Progenitor cell of endocrine pancreas (in vitro differentiated cells): ENCODE results near the gene PTCD1. TPM values are rescaled to one million over a fixed set of nuclear protein-coding genes. Genes with fewer than 3 reads are reported as not detected.
A peak's percentile ranks its signal among the peaks of the same experiment; 100 is the strongest.

ENCODE experiments used
- DNase-seq: peaks from one replicate; pipeline ENCODE4 v3.0.0; 2021; ENCODE audit warnings: low spot score; ENCODE audit not compliant: unreplicated experiment
- H3K27ac Mint-ChIP-seq: 2 replicates; pipeline ENCODE4 v1.8.0; 2021; ENCODE audit warnings: mild to moderate bottlenecking, moderate library complexity, mixed read lengths
- H3K27me3 Mint-ChIP-seq: 2 replicates; pipeline ENCODE4 v1.8.0; 2021; ENCODE audit warnings: mixed read lengths
- H3K36me3 Mint-ChIP-seq: 2 replicates; pipeline ENCODE4 v1.8.0; 2022; ENCODE audit warnings: mixed read lengths; ENCODE audit not compliant: insufficient read depth
- H3K4me1 Mint-ChIP-seq: 2 replicates; pipeline ENCODE4 v1.8.0; 2021; ENCODE audit warnings: low read depth, mixed read lengths
- H3K4me3 Mint-ChIP-seq: 2 replicates; pipeline ENCODE4 v1.8.0; 2021; ENCODE audit warnings: low read depth, mild to moderate bottlenecking, moderate library complexity, mixed read lengths
- H3K9me3 Mint-ChIP-seq: 2 replicates; pipeline ENCODE4 v1.8.0; 2021; ENCODE audit warnings: low read depth, mixed read lengths
- CTCF ChIP-seq: fragments of 200-600 bp; sonication (generic); IDR thresholded peaks from one replicate; pipeline ENCODE4 v1.5.0; 2021; ENCODE audit warnings: antibody characterized with exemption, mild to moderate bottlenecking; ENCODE audit not compliant: unreplicated experiment
- total RNA-seq: library from RNA; stranded (reverse); gene quantifications from 2 replicates; pipeline ENCODE4 v1.2.1, GENCODE V29; 2021

PTCD1 gene
- total RNA-seq, 1 donor from 2014 or later: 16.8 TPM

GRCh38 chr7:99397297-99397983 is 41.2 kb downstream of the PTCD1 start:
- peaks cover 6% of the 10 kb centered on the region for H3K4me1 Mint-ChIP-seq
- DNase-seq: no peak
- no peak for TF ChIP-seq CTCF
- H3K27me3 Mint-ChIP-seq: no peaks in the 10 kb centered on the region
- peaks cover 16% of the 10 kb centered on the region for H3K36me3 Mint-ChIP-seq
- no peak overlapping the region for H3K4me3 Mint-ChIP-seq
- no peaks in the 10 kb centered on the region for H3K9me3 Mint-ChIP-seq
- H3K27ac Mint-ChIP-seq: peak overlapping the region; percentile 59

DNA sequence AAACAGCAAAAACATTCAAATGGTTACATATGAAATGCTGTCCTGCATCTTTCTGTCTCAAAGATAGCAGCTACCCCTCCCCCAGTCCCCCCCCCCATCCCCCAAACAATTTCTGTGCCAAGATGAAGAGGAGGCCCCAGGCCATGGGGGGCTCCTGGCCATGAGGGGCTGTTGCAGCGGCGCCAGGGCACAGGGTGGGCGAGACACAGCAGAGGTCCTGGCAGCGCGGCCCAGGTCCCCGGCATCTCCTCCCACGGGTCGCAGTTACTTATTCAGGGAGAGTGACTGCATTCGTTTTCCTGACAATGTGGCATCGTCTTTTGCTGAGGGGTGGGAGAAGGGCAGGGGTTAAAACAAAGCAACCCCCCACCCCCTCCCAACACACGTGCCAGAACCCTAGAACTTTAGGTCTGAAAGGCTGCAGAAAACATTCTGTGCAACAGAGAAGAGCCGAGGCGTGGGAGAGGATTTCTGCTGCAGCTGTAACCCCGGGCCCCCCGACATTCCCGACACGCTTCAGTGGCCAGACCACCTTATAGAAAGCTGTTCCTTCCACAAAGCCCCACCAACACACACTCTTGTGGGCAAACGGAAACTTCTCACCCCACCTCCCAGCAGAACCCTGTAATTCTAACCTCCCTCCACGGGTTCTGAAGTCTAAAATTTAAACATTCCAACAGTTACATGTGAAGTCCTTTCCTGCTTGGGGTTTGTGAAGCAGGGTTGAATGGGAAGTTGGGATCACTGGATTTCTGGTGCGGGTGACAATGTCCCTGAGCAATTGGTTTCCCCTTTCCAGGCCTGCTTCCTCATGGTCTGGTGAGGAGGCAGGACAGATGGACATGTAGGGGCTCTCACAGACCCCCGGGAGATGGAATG is 41.9 kb downstream of the PTCD1 start:
- peaks cover 6% of the 10 kb centered on the region for H3K4me1 Mint-ChIP-seq
- DNase-seq: no peak

GRCh38 chr7:99395616-99396327 is 42.8 kb downstream of the PTCD1 start:
- no peak for DNase-seq
- Mint-ChIP-seq H3K4me1 (peaks cover 6% of the 10 kb centered on the region), H3K36me3 (peaks cover 8% of the 10 kb centered on the region), H3K4me3 (no peak overlapping the region), H3K27me3 (no peaks in the 10 kb centered on the region), H3K9me3 (no peaks in the 10 kb centered on the region), H3K27ac (no peak overlapping the region)
- TF ChIP-seq CTCF: no peak

More for the DNA sequence above, 41.9 kb downstream of the PTCD1 start:
- TF ChIP-seq CTCF: no peak
- no peaks in the 10 kb centered on the region for H3K27me3 Mint-ChIP-seq
- H3K9me3 Mint-ChIP-seq: no peaks in the 10 kb centered on the region
- H3K36me3 Mint-ChIP-seq: peaks cover 16% of the 10 kb centered on the region
- peak overlapping the region; percentile 59 for H3K27ac Mint-ChIP-seq
- no peak overlapping the region for H3K4me3 Mint-ChIP-seq

- no peaks in the 10 kb centered on the region for H3K9me3 Mint-ChIP-seq
- TF ChIP-seq CTCF: no peak
- no peak overlapping the region for H3K27ac Mint-ChIP-seq
- peaks cover 6% of the 10 kb centered on the region for H3K4me1 Mint-ChIP-seq
- H3K27me3 Mint-ChIP-seq: no peaks in the 10 kb centered on the region
- H3K36me3 Mint-ChIP-seq: peaks cover 8% of the 10 kb centered on the region
- H3K4me3 Mint-ChIP-seq: no peak overlapping the region
- no peak for DNase-seq
Measured at GRCh38 chr7:99394188-99394502, 44.5 kb downstream of the PTCD1 start.
